K562 (cell line): Measurements from ENCODE around the gene IL25. TPM values are rescaled to one million over a fixed set of nuclear protein-coding genes. Genes with fewer than 3 reads are reported as not detected.

Experiments
- ATAC-seq: fragments of 200-7000 bp; cut with Tn5 transposase; 3 replicates; pipeline ENCODE4 v1.9.1; 2020; ENCODE audit warnings: moderate library complexity
- BruUV-seq: library from RNA; stranded (reverse); fragments of 400-500 nt; replicated peaks from 2 replicates; lab custom pipeline; 2021; lab: Mats Ljungman, UMichigan
- CTCF ChIA-PET: fragments of 300-600 bp; formaldehyde crosslinking; extraction: SDS; loops from one replicate; lab custom pipeline; 2021; ENCODE audit warnings: low intra/inter-chr PET ratio; lab: Yijun Ruan, JAX
- POLR2A ChIA-PET: fragments of 300-600, 350-650 bp; sonication (Branson Sonifier 250); formaldehyde crosslinking; extraction: SDS; loops from one replicate; lab custom pipeline; 2021; ENCODE audit warnings: antibody characterized with exemption, inconsistent platforms; lab: Yijun Ruan, JAX
- DNase-seq, 4 experiments: peaks; one replicate each; pipeline versions ENCODE4 v3.0.0 to v3.0.0-alpha.2; 2011 to 2018; ENCODE audit warnings: low spot score in 3 of 4, mixed read lengths in 3 of 4; ENCODE audit errors: extremely low read depth in 1 of 4
- FAIRE-seq: peaks from 2 replicates; lab custom pipeline; 2011; peaks lifted over from hg19 to GRCh38; lab: Jason Lieb, UNC
- H2AFZ ChIP-seq: 2 replicates; pipeline ENCODE4 v1.6.0; 2011; ENCODE audit warnings: low read depth, low read length, control low read depth, inconsistent platforms
- H3K27ac ChIP-seq: fragments of 200-600 bp; 3 replicates; pipeline ENCODE4 v1.8.0; 2011; ENCODE audit warnings: low read depth, mild to moderate bottlenecking, control low read depth, inconsistent platforms, low read length, moderate library complexity, mixed read lengths; ENCODE audit errors: extremely low read depth
- H3K27me3 ChIP-seq, 2 experiments: fragments of 300-600 bp in 1 of 2; 2 replicates in 1 of 2; 3 replicates in 1 of 2; pipeline versions ENCODE4 v1.6.0 to v1.8.0; 2011; ENCODE audit warnings: inconsistent platforms in 2 of 2, low read length in 2 of 2, mild to moderate bottlenecking in 1 of 2, mixed read lengths in 1 of 2, moderate library complexity in 1 of 2; ENCODE audit not compliant: control insufficient read depth in 2 of 2, insufficient read depth in 2 of 2
- H3K36me3 ChIP-seq: fragments of 300-600 bp; 3 replicates; pipeline ENCODE4 v1.8.0; 2011; ENCODE audit warnings: mild to moderate bottlenecking, low read length, inconsistent platforms; ENCODE audit not compliant: control insufficient read depth, insufficient read depth
- H3K4me1 ChIP-seq, 2 experiments: fragments of 200-600 bp in 1 of 2; replicated peaks in 1 of 2; 2 replicates in 1 of 2; 3 replicates in 1 of 2; pipeline versions ENCODE4 v1.5.1 to v1.8.0; 2011; ENCODE audit warnings: inconsistent platforms in 2 of 2, low read length in 2 of 2, mild to moderate bottlenecking in 1 of 2, mixed read lengths in 1 of 2, moderate library complexity in 1 of 2; ENCODE audit not compliant: control insufficient read depth in 2 of 2, insufficient read depth in 2 of 2
- H3K4me2 ChIP-seq: 2 replicates; pipeline ENCODE4 v1.6.1; 2011; ENCODE audit warnings: low read length, control low read depth, inconsistent platforms, mixed read lengths; ENCODE audit not compliant: insufficient read depth
- H3K4me3 ChIP-seq: fragments of 200-600 bp; sonication (generic), shearing (Covaris generic); 2 replicates; pipeline ENCODE4 v1.5.1; 2016; ENCODE audit warnings: control low read depth, inconsistent platforms
- H3K79me2 ChIP-seq: fragments of 200-600 bp; 3 replicates; pipeline ENCODE4 v1.8.0; 2011; ENCODE audit warnings: low read length, inconsistent platforms; ENCODE audit not compliant: control insufficient read depth, insufficient read depth
- H3K9ac ChIP-seq, 2 experiments: 2 replicates each; pipeline versions ENCODE4 v1.6.0 to v1.6.1; 2011; ENCODE audit warnings: low read depth in 2 of 2, low read length in 2 of 2, control low read depth in 1 of 2, inconsistent platforms in 1 of 2, mild to moderate bottlenecking in 1 of 2, mixed read lengths in 1 of 2; ENCODE audit not compliant: insufficient read depth in 1 of 2
- H3K9me1 ChIP-seq: one replicate; pipeline ENCODE4 v1.6.0; 2011; ENCODE audit warnings: inconsistent platforms, mild to moderate bottlenecking, low read length, moderate library complexity; ENCODE audit not compliant: control insufficient read depth, insufficient read depth
- H3K9me3 ChIP-seq: replicated peaks from 2 replicates; pipeline ENCODE4 v1.5.1; 2011; ENCODE audit warnings: low read depth, low read length, inconsistent platforms; ENCODE audit not compliant: control insufficient read depth, insufficient read depth
- H4K20me1 ChIP-seq: replicated peaks from 2 replicates; pipeline ENCODE4 v1.6.1; 2011; ENCODE audit warnings: low read length, inconsistent platforms, mixed read lengths; ENCODE audit not compliant: control insufficient read depth, insufficient read depth
- ATF3 ChIP-seq, 2 experiments: fragments of 450-650 bp in 1 of 2; sonication (generic) in 1 of 2; formaldehyde crosslinking in 1 of 2; IDR thresholded peaks in 1 of 2; conservative IDR thresholded peaks in 1 of 2; 2 replicates each; pipeline versions ENCODE4 v1.6.1 to v1.8.1; 2016 to 2023; ENCODE audit warnings: mild to moderate bottlenecking in 2 of 2, moderate library complexity in 2 of 2, inconsistent platforms in 1 of 2, missing genetic modification reagents in 1 of 2
- KHSRP ChIP-seq: fragments of 450-650 bp; IDR thresholded peaks from 2 replicates; pipeline ENCODE4 v1.6.1; 2017
- RBFOX2 ChIP-seq: fragments of 200-400 bp; formaldehyde crosslinking; IDR thresholded peaks from 2 replicates; pipeline ENCODE4 v1.6.1; 2017; ENCODE audit warnings: low read depth, mild to moderate bottlenecking, low read length, moderate library complexity
- SAFB2 ChIP-seq: fragments of 200-400 bp; formaldehyde crosslinking; IDR thresholded peaks from 2 replicates; pipeline ENCODE4 v1.6.1; 2018; ENCODE audit warnings: borderline replicate concordance, low read length, low read depth, moderate library complexity; ENCODE audit not compliant: severe bottlenecking
- USF2 ChIP-seq: sonication (generic); formaldehyde crosslinking; IDR thresholded peaks from 2 replicates; pipeline ENCODE4 v1.5.0; 2020; ENCODE audit warnings: missing genetic modification reagents
- WGBS: fragments of 100-300 bp; shearing (Covaris generic); methylation state at CpG from one replicate; pipeline ENCODE4 v1.1.6; 2016; ENCODE audit warnings: low coverage, mixed read lengths; ENCODE audit not compliant: insufficient coverage; ENCODE audit errors: missing lambda C conversion rate; 5-methylcytosine and 5-hydroxymethylcytosine counted together
- in situ Hi-C: fragments of 300-500 bp; cut with MboI; formaldehyde crosslinking; loops from 4 replicates; pipeline ENCODE4 v1.15.0; 2018; ENCODE audit warnings: inconsistent platforms, mixed read lengths
- intact Hi-C: fragments of 100-400 bp; cut with micrococcal nuclease; formaldehyde crosslinking; loops from 2 replicates; pipeline ENCODE4 v1.14.2; 2022
- polyA plus RNA-seq, 8 experiments: library from polyadenylated mRNA; depleted of rRNA in 4 of 8; stranded (reverse) in 5 of 8; unstranded in 3 of 8; fragments of >200 nt; fragmentation: Nextera tagmentation in 2 of 8; fragmentation: Illumina TruSeq in 1 of 8; extraction: Ambion mirVana in 2 of 8; extraction: Trizol in 1 of 8; gene quantifications; 2 replicates each; pipeline versions ENCODE4 v1.2.1 to v1.2.3, GENCODE V29; 2011 to 2014; ENCODE audit warnings: inconsistent platforms in 1 of 8, missing spikeins in 1 of 8
- total RNA-seq, 7 experiments: library from RNA; depleted of rRNA in 6 of 7; stranded (reverse); fragments of >200 nt in 6 of 7; fragmentation: Illumina TruSeq in 2 of 7; extraction: Trizol in 2 of 7; gene quantifications; 2 replicates each; pipeline versions ENCODE4 v1.2.1 to v1.2.3, GENCODE V29; 2011 to 2021; ENCODE audit warnings: low replicate concordance in 1 of 7
- TF ChIP-seq, protein P1 (sequence below): sonication (generic); IDR thresholded peaks from 2 replicates; pipeline ENCODE4 v1.6.1; 2016

The IL25 gene
- total and polyA plus RNA-seq, 9 of the 15 experiments (the other 6 are each of a cell fraction or from before 2014, with no cell fraction given) = not detected

DNA sequence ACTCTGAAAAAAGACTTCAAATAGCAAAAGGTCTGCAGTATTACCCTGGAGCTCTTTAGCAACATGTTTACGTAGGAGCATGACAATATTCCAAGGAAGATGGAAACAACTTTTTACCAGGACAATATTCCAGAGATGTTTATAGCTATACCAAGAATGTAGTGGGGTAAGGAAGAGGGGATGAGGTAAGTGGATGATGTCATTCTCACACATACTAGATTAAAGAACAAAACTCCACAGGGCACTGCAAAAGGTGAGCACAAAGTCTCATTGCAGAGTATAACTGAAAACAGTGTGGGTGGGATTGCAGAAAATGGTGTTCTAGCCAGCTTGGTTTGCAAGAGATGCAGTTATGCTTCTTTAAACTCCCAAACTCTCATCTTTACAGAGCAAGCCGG is 12.6 kb downstream of the IL25 start:
- Histone ChIP-seq H3K4me2 (no peak overlapping the region), H3K79me2 (no peaks in the 10 kb centered on the region), H3K27me3 (peaks cover 16 to 64% of the 10 kb centered on the region in 2 experiments; a peak in 4 of 5 replicates), H3K9me3 (no peaks in the 10 kb centered on the region), H4K20me1 (no peaks in the 10 kb centered on the region; the same call in 1 of the 2 replicates), H3K4me3 (no peak overlapping the region), H3K36me3 (no peaks in the 10 kb centered on the region), H3K27ac (no peak overlapping the region), H2AFZ (no peak overlapping the region), H3K9ac (no peak overlapping the region), H3K4me1 (peaks cover 0 to 15% of the 10 kb centered on the region in 2 experiments; a peak in 2 of 5 replicates)
- in situ Hi-C loops = loop anchor here (10.0 kb wide), 1 partner anchor 120 kb away; no protein-coding TSS in a partner anchor
- FAIRE-seq (no peak), ATAC-seq (no peak), DNase-seq (no peak)
- POLR2A ChIA-PET = interaction anchor here (0.7 to 1.6 kb wide), 5 partner anchors 10 to 192 kb away, joined by 3 to 5 read pairs (median 5); partner anchors contain the start of gene IL25
- WGBS = 13% methylated on average over 2 of the region's 2 CpGs
- no TSS peak for BruUV-seq
- intact Hi-C loops = no loop called here
- TF ChIP-seq ATF3 (IDR thresholded peaks at IDR 0.05) (peak; percentile 44; the same call in 1 of the 2 replicates), ATF3 (CRISPR knock-in tag; conservative IDR thresholded peaks at IDR 0.05) (no peak), USF2 (CRISPR knock-in tag) (no peak), SAFB2 (no peak), RBFOX2 (no peak), KHSRP (no peak)
- TF ChIP-seq, protein P1, sequence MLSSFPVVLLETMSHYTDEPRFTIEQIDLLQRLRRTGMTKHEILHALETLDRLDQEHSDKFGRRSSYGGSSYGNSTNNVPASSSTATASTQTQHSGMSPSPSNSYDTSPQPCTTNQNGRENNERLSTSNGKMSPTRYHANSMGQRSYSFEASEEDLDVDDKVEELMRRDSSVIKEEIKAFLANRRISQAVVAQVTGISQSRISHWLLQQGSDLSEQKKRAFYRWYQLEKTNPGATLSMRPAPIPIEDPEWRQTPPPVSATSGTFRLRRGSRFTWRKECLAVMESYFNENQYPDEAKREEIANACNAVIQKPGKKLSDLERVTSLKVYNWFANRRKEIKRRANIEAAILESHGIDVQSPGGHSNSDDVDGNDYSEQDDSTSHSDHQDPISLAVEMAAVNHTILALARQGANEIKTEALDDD = no peak
- TF ChIP-seq, all 486 proteins: peak for 1
- CTCF ChIA-PET = no interaction called here
- H3K9me1 ChIP-seq = no peaks in the 10 kb centered on the region
